ENCODE results near the gene ITGA8. TPM values are rescaled to one million over a fixed set of nuclear protein-coding genes. Genes with fewer than 3 reads are reported as not detected.
"Not testable (repeated sequence)": the region's sequence is repeated elsewhere in the genome, so short reads cannot be mapped to it uniquely, and the experiment has no call there.

The ITGA8 gene
- total RNA-seq, 5 donors from 2014 or later (not counting 1 experiment from before 2014, with no cell fraction given) = 0.03 to 0.06 (median 0.06) TPM; not detected in 2

DNA sequence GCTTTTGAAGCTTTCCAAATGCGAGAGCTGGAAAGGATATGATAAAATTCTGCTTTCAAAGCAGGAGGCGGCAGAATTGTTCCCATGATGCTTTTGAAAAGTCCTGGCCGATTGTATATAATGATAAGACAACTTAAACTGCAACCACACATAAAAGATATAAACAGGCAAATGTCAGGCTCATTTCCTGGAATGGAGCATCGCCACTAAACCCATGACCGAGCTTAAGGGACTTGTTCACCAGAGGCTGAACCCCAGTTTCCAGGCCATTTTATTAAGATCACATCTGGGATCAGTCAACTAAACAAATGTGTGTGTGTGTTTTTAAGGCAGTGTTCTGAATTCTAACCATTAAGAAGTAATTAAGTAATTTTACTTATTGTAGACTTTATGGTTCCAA, 131.6 kb downstream of the ITGA8 start:
- peaks cover 2 to 9% of the 10 kb centered on the region in 2 donors for H3K27me3 Mint-ChIP-seq
- CTCF ChIA-PET = no interaction called here
- H3K9me3 Mint-ChIP-seq = no peaks in the 10 kb centered on the region
- no CpG with 5 or more reads among the region's 5 CpGs for WGBS (ENCODE audit: insufficient coverage)
- Histone ChIP-seq H3K36me3 (ENCODE audit: control insufficient read depth in 2 of 2, extremely low read depth in 1 of 2, insufficient read depth in 1 of 2, low read length in 1 of 2) (no peaks in the 10 kb centered on the region), H3K9me3 (no peaks in the 10 kb centered on the region), H3K27me3 (replicated peaks in 1 of 2; ENCODE audit: control insufficient read depth in 2 of 2, extremely low read depth in 1 of 2, insufficient read depth in 2 of 2, low read length in 1 of 2) (no peaks in the 10 kb centered on the region), H3K4me3 (ENCODE audit: control insufficient read depth in 1 of 2, extremely low read depth in 1 of 2, low read length in 1 of 2) (no peak overlapping the region), H3K27ac (ENCODE audit: low read length) (no peak overlapping the region), H3K4me1 (ENCODE audit: control insufficient read depth in 1 of 2, extremely low read depth in 1 of 2, insufficient read depth in 2 of 2, low read length in 2 of 2) (no peaks in the 10 kb centered on the region)
- ATAC-seq (replicated peaks in 1 of 4) (no peak), DNase-seq (no peak)
- POLR2A ChIA-PET = no interaction called here
- H3K4me3 Mint-ChIP-seq = no peak overlapping the region
- H3K27ac Mint-ChIP-seq = no peak overlapping the region
- H3K36me3 Mint-ChIP-seq = no peaks in the 10 kb centered on the region
- H3K4me1 Mint-ChIP-seq = no peaks in the 10 kb centered on the region

- no peaks in the 10 kb centered on the region for H3K36me3 ChIP-seq (ENCODE audit: control insufficient read depth in 2 of 2, extremely low read depth in 1 of 2, insufficient read depth in 1 of 2, low read length in 1 of 2)
- Mint-ChIP-seq H3K27ac (no peak overlapping the region), H3K9me3 (peaks cover 3 to 9% (median 9%) of the 10 kb centered on the region in 3 donors), H3K36me3 (no peaks in the 10 kb centered on the region), H3K4me3 (no peak overlapping the region), H3K4me1 (no peaks in the 10 kb centered on the region), H3K27me3 (peaks cover 2 to 12% of the 10 kb centered on the region in 2 donors)
- WGBS (ENCODE audit: insufficient coverage) = no CpG with 5 or more reads among the region's 3 CpGs
- no peak overlapping the region for H3K4me3 ChIP-seq (ENCODE audit: control insufficient read depth in 1 of 2, extremely low read depth in 1 of 2, low read length in 1 of 2)
- no peak overlapping the region for H3K27ac ChIP-seq (ENCODE audit: low read length)
- no peaks in the 10 kb centered on the region for H3K4me1 ChIP-seq (ENCODE audit: control insufficient read depth in 1 of 2, extremely low read depth in 1 of 2, insufficient read depth in 2 of 2, low read length in 2 of 2)
- no peaks in the 10 kb centered on the region for H3K9me3 ChIP-seq
- DNase-seq (no peak), ATAC-seq (replicated peaks in 1 of 4) (no peak)
- CTCF ChIA-PET = no interaction called here
- H3K27me3 ChIP-seq (replicated peaks in 1 of 2; ENCODE audit: control insufficient read depth in 2 of 2, extremely low read depth in 1 of 2, insufficient read depth in 2 of 2, low read length in 1 of 2) = no peaks in the 10 kb centered on the region
- POLR2A ChIA-PET = no interaction called here
Observed at GRCh38 chr10:15587271-15587670, 132.5 kb downstream of the ITGA8 start.

- no peaks in the 10 kb centered on the region for H3K36me3 ChIP-seq (ENCODE audit: control insufficient read depth in 2 of 2, extremely low read depth in 1 of 2, insufficient read depth in 1 of 2, low read length in 1 of 2)
- Mint-ChIP-seq H3K36me3 (no peaks in the 10 kb centered on the region), H3K27ac (no peak overlapping the region), H3K4me3 (no peak overlapping the region), H3K4me1 (no peaks in the 10 kb centered on the region), H3K9me3 (peaks cover 6 to 21% (median 15%) of the 10 kb centered on the region in 3 donors), H3K27me3 (peaks cover 2 to 23% of the 10 kb centered on the region in 2 donors)
- WGBS (ENCODE audit: insufficient coverage) = 2% methylated on average over 5 of the region's 6 CpGs
- no peak overlapping the region for H3K27ac ChIP-seq (ENCODE audit: low read length)
- ATAC-seq (replicated peaks in 1 of 4) (no peak), DNase-seq (peak in 2 of 35 experiments; percentile 2 to 20)
- H3K9me3 ChIP-seq = no peaks in the 10 kb centered on the region
- CTCF ChIA-PET = no interaction called here
- no peak overlapping the region for H3K4me3 ChIP-seq (ENCODE audit: control insufficient read depth in 1 of 2, extremely low read depth in 1 of 2, low read length in 1 of 2)
- POLR2A ChIA-PET = no interaction called here
- no peaks in the 10 kb centered on the region for H3K27me3 ChIP-seq (replicated peaks in 1 of 2; ENCODE audit: control insufficient read depth in 2 of 2, extremely low read depth in 1 of 2, insufficient read depth in 2 of 2, low read length in 1 of 2)
- H3K4me1 ChIP-seq (ENCODE audit: control insufficient read depth in 1 of 2, extremely low read depth in 1 of 2, insufficient read depth in 2 of 2, low read length in 2 of 2) = no peaks in the 10 kb centered on the region
Observed at GRCh38 chr10:15585303-15585715, 134.4 kb downstream of the ITGA8 start.

DNA sequence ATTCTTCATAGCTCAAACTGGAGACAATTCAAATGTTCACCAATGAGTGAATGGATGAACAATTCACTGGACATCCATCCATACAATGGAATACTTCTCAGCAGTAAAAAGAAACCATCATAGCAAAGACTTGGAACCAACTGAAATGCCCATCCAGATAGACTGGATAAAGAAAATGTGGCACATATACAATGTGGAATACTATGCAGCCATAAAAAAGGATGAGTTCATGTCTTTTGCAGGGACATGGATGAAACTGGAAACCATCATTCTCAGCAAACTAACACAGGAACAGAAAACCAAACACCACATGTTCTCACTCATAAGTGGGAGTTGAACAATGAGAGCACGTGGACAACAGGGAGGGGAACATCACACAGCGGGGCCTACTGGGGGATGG, 136.8 kb downstream of the ITGA8 start:
- H3K27ac ChIP-seq (ENCODE audit: low read length); DNase-seq; H3K4me3 ChIP-seq (ENCODE audit: control insufficient read depth in 1 of 2, extremely low read depth in 1 of 2, low read length in 1 of 2); ATAC-seq (replicated peaks in 1 of 4); H3K36me3 ChIP-seq (ENCODE audit: control insufficient read depth in 2 of 2, extremely low read depth in 1 of 2, insufficient read depth in 1 of 2, low read length in 1 of 2); H3K27ac Mint-ChIP-seq; H3K4me1 Mint-ChIP-seq; H3K27me3 ChIP-seq (replicated peaks in 1 of 2; ENCODE audit: control insufficient read depth in 2 of 2, extremely low read depth in 1 of 2, insufficient read depth in 2 of 2, low read length in 1 of 2); CTCF ChIA-PET; H3K36me3 Mint-ChIP-seq; H3K9me3 ChIP-seq; POLR2A ChIA-PET; H3K4me1 ChIP-seq (ENCODE audit: control insufficient read depth in 1 of 2, extremely low read depth in 1 of 2, insufficient read depth in 2 of 2, low read length in 2 of 2); H3K4me3 Mint-ChIP-seq: not testable (repeated sequence)
- WGBS (ENCODE audit: insufficient coverage) = no CpG with 5 or more reads among the region's 2 CpGs
- Mint-ChIP-seq H3K27me3 (peaks cover 5 to 16% of the 10 kb centered on the region in 2 donors), H3K9me3 (peaks cover 6 to 21% (median 15%) of the 10 kb centered on the region in 3 donors)

DNA sequence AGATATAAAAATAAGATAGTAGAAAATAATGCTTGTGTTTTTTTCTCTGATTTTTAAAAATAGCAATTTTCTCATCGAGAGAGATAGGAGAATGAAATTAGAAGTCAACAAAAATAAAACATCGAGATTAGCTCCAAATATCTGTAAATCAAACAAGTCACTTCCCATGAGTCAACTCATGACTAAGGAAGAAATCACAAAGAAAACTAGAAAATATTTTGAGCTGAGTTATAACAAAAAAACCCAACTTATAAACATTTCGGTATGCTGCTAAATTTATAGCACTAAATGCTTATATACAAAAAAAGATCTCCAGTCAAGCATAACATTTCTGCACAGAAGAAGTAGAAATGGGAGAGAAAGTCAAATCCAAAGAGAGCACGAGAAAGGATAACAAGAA, 140.1 kb downstream of the ITGA8 start:
- H3K36me3 Mint-ChIP-seq = no peaks in the 10 kb centered on the region
- H3K4me3 Mint-ChIP-seq = no peak overlapping the region
- peaks cover 14 to 16% of the 10 kb centered on the region in 2 donors for H3K27me3 Mint-ChIP-seq
- ATAC-seq (replicated peaks in 1 of 4) (no peak), DNase-seq (no peak)
- peaks cover 6 to 21% (median 15%) of the 10 kb centered on the region in 3 donors for H3K9me3 Mint-ChIP-seq
- POLR2A ChIA-PET = no interaction called here
- Histone ChIP-seq H3K36me3 (ENCODE audit: control insufficient read depth in 2 of 2, extremely low read depth in 1 of 2, insufficient read depth in 1 of 2, low read length in 1 of 2) (no peaks in the 10 kb centered on the region), H3K27ac (ENCODE audit: low read length) (no peak overlapping the region), H3K4me1 (ENCODE audit: control insufficient read depth in 1 of 2, extremely low read depth in 1 of 2, insufficient read depth in 2 of 2, low read length in 2 of 2) (no peaks in the 10 kb centered on the region), H3K4me3 (ENCODE audit: control insufficient read depth in 1 of 2, extremely low read depth in 1 of 2, low read length in 1 of 2) (no peak overlapping the region), H3K9me3 (no peaks in the 10 kb centered on the region), H3K27me3 (replicated peaks in 1 of 2; ENCODE audit: control insufficient read depth in 2 of 2, extremely low read depth in 1 of 2, insufficient read depth in 2 of 2, low read length in 1 of 2) (no peaks in the 10 kb centered on the region)
- WGBS (ENCODE audit: insufficient coverage) = no CpG with 5 or more reads among the region's 4 CpGs
- H3K4me1 Mint-ChIP-seq = no peaks in the 10 kb centered on the region
- H3K27ac Mint-ChIP-seq = no peak overlapping the region
- CTCF ChIA-PET = no interaction called here

- ATAC-seq (replicated peaks in 1 of 4) (no peak), DNase-seq (no peak)
- Histone ChIP-seq H3K36me3 (ENCODE audit: control insufficient read depth in 2 of 2, extremely low read depth in 1 of 2, insufficient read depth in 1 of 2, low read length in 1 of 2) (no peaks in the 10 kb centered on the region), H3K27me3 (replicated peaks in 1 of 2; ENCODE audit: control insufficient read depth in 2 of 2, extremely low read depth in 1 of 2, insufficient read depth in 2 of 2, low read length in 1 of 2) (no peaks in the 10 kb centered on the region), H3K4me3 (ENCODE audit: control insufficient read depth in 1 of 2, extremely low read depth in 1 of 2, low read length in 1 of 2) (no peak overlapping the region), H3K4me1 (ENCODE audit: control insufficient read depth in 1 of 2, extremely low read depth in 1 of 2, insufficient read depth in 2 of 2, low read length in 2 of 2) (no peaks in the 10 kb centered on the region), H3K9me3 (no peaks in the 10 kb centered on the region), H3K27ac (ENCODE audit: low read length) (no peak overlapping the region)
- H3K36me3 Mint-ChIP-seq = no peaks in the 10 kb centered on the region
- ChIA-PET POLR2A (no interaction called here), CTCF (no interaction called here)
- no peaks in the 10 kb centered on the region for H3K9me3 Mint-ChIP-seq
- peaks cover 6 to 12% of the 10 kb centered on the region in 2 donors for H3K27me3 Mint-ChIP-seq
- no peak overlapping the region for H3K27ac Mint-ChIP-seq
- H3K4me3 Mint-ChIP-seq = no peak overlapping the region
- WGBS (ENCODE audit: insufficient coverage) = 95% methylated on average over 4 of the region's 6 CpGs
- H3K4me1 Mint-ChIP-seq = no peaks in the 10 kb centered on the region
Observed at GRCh38 chr10:15572531-15573045, 147.1 kb downstream of the ITGA8 start.

DNA sequence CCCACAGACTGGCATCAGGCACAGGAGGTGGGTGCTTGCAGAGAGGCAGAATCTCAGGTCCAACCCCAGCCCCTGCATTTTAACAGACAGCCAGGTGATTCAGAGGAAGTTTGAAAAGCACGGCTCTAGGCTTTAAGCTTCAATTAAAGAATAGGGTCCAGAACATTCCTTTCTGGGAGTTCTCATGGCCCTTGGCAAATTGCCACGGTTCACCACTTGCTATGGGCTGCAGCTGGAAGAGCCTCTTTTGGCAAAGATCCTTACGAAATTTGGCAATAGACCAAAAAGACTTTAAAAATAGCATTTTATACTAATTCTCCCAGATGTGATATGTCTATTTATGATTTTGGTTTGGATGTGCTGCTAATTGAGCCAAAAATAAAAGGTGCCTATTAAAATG, 148.1 kb downstream of the ITGA8 start:
- no peak overlapping the region for H3K27ac Mint-ChIP-seq
- 40% methylated on average over 1 of the region's 3 CpGs for WGBS (ENCODE audit: insufficient coverage)
- H3K27ac ChIP-seq (ENCODE audit: low read length) = no peak overlapping the region
- no peaks in the 10 kb centered on the region for H3K36me3 ChIP-seq (ENCODE audit: control insufficient read depth in 2 of 2, extremely low read depth in 1 of 2, insufficient read depth in 1 of 2, low read length in 1 of 2)
- no peak for DNase-seq
- H3K4me3 Mint-ChIP-seq = no peak overlapping the region
- no peaks in the 10 kb centered on the region for H3K4me1 ChIP-seq (ENCODE audit: control insufficient read depth in 1 of 2, extremely low read depth in 1 of 2, insufficient read depth in 2 of 2, low read length in 2 of 2)
- H3K4me3 ChIP-seq (ENCODE audit: control insufficient read depth in 1 of 2, extremely low read depth in 1 of 2, low read length in 1 of 2) = no peak overlapping the region
- no peaks in the 10 kb centered on the region for H3K9me3 ChIP-seq
- ChIA-PET CTCF (no interaction called here), POLR2A (no interaction called here)
- no peak for ATAC-seq (replicated peaks in 1 of 4)
- no peaks in the 10 kb centered on the region for H3K27me3 ChIP-seq (replicated peaks in 1 of 2; ENCODE audit: control insufficient read depth in 2 of 2, extremely low read depth in 1 of 2, insufficient read depth in 2 of 2, low read length in 1 of 2)
- peaks cover 9 to 10% of the 10 kb centered on the region in 2 donors for H3K27me3 Mint-ChIP-seq
- no peaks in the 10 kb centered on the region for H3K4me1 Mint-ChIP-seq
- no peaks in the 10 kb centered on the region for H3K9me3 Mint-ChIP-seq
- H3K36me3 Mint-ChIP-seq = no peaks in the 10 kb centered on the region
